Cardiac muscle cell (in vitro differentiated cells and primary cell): ENCODE data around the gene SLC4A8. TPM values are rescaled to one million over a fixed set of nuclear protein-coding genes. Genes with fewer than 3 reads are reported as not detected.
A peak's percentile ranks its signal among the peaks of the same experiment; 100 is the strongest.

ENCODE experiments used
- DNase-seq, 2 donors: peaks; one replicate each; pipeline versions ENCODE4 v3.0.0 to v3.0.0-alpha.2; 2010 to 2017; ENCODE audit warnings: low read depth in 1 of 2, low spot score in 1 of 2
- H3K27ac ChIP-seq: fragments of 200-600 bp; sonication (generic); 2 replicates; pipeline ENCODE4 v1.5.1; 2016
- H3K27me3 ChIP-seq: fragments of 200-600 bp; sonication (generic); 2 replicates; pipeline ENCODE4 v1.6.0; 2016; ENCODE audit warnings: control low read depth
- H3K36me3 ChIP-seq: fragments of 200-600 bp; sonication (generic); 2 replicates; pipeline ENCODE4 v1.5.1; 2016; ENCODE audit warnings: control low read depth
- H3K4me1 ChIP-seq: fragments of 200-600 bp; sonication (generic); 2 replicates; pipeline ENCODE4 v1.8.1; 2017; ENCODE audit warnings: low read depth, mild to moderate bottlenecking, mixed run types
- H3K4me3 ChIP-seq: fragments of 200-600 bp; sonication (generic); 2 replicates; pipeline ENCODE4 v1.5.1; 2016; ENCODE audit warnings: mild to moderate bottlenecking
- H3K9me3 ChIP-seq: fragments of 200-600 bp; sonication (generic); 2 replicates; pipeline ENCODE4 v1.5.1; 2017; ENCODE audit warnings: low read depth, mild to moderate bottlenecking, control low read depth
- polyA plus RNA-seq: library from polyadenylated mRNA; unstranded; fragments of >200 nt; fragmentation: Nextera tagmentation; extraction: Ambion mirVana; gene quantifications from 2 replicates; pipeline ENCODE4 v1.2.1, GENCODE V29; 2016
- total RNA-seq: library from RNA; depleted of rRNA; stranded (reverse); fragments of >200 nt; gene quantifications from 2 replicates; pipeline ENCODE4 v1.2.3, GENCODE V29; 2016
- TF ChIP-seq, protein P1 (sequence below): IDR thresholded peaks from 2 replicates; pipeline ENCODE4 v1.5.1; 2012; ENCODE audit warnings: low read depth, mild to moderate bottlenecking, low read length

The SLC4A8 gene
- total RNA-seq (3.5 and 4.9 TPM in 2 replicates), polyA plus RNA-seq (1.9 and 9.8 TPM in 2 replicates)

DNA sequence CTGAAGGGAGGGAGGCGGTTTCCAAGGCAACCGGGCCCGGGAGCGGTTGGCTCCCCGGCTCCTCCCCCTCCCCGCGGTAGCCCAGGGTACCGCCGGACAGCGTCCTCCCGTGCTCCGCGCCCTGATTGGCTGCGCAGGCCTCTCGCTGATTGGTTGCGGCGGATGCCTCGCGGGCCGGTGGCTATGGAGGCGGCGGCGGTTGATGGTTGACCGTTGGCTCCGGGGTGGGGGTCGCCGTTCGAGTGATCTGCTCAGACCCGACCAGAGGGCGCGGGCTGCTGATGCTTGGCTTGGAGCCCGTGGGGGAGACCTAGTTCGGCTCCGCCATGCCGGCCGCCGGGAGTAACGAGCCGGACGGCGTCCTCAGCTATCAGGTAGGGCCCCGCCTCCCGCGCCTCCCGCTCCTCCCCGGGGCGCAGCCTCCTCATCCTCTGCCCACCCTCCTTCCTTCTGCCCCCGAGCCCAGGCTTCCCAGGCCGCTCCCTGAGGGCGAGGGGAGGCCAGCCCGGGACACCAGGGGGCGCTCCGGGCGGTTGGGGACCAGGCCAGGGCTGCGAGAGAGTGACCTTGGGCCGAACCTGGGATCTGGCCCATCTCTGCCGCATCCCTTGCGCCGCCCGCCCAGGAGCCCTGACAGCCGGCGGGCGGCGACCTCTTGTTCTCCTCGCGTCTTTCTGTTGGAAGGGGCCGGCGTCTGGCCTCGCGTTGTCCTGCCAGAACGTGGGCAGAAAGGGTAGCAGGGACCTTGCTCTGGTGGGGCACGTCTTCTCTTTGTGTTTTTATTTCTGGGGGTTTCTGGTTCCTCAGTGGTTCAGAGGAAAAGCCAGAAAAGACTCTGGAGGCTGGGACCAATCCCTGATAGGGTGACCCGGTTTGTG, at the start of gene SLC4A8:
Gene SLC4A8 (plus strand): TSS at position 170 of the 878 bp plus-strand sequence. CDS start 157 bp downstream, at position 327.
- no peaks in the 10 kb centered on the region for H3K27me3 ChIP-seq
- H3K9me3 ChIP-seq, result no peaks in the 10 kb centered on the region
- no peaks in the 10 kb centered on the region for H3K36me3 ChIP-seq
- H3K4me3 ChIP-seq, result peak within 1 kb of the TSS; percentile 58
- peaks cover 5% of the 10 kb centered on the region for H3K4me1 ChIP-seq
- DNase-seq, result peak; percentile 85 to 98
- TF ChIP-seq, protein P1, sequence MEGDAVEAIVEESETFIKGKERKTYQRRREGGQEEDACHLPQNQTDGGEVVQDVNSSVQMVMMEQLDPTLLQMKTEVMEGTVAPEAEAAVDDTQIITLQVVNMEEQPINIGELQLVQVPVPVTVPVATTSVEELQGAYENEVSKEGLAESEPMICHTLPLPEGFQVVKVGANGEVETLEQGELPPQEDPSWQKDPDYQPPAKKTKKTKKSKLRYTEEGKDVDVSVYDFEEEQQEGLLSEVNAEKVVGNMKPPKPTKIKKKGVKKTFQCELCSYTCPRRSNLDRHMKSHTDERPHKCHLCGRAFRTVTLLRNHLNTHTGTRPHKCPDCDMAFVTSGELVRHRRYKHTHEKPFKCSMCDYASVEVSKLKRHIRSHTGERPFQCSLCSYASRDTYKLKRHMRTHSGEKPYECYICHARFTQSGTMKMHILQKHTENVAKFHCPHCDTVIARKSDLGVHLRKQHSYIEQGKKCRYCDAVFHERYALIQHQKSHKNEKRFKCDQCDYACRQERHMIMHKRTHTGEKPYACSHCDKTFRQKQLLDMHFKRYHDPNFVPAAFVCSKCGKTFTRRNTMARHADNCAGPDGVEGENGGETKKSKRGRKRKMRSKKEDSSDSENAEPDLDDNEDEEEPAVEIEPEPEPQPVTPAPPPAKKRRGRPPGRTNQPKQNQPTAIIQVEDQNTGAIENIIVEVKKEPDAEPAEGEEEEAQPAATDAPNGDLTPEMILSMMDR, result peak; percentile 84
- no peak within 1 kb of the TSS for H3K27ac ChIP-seq

DNA sequence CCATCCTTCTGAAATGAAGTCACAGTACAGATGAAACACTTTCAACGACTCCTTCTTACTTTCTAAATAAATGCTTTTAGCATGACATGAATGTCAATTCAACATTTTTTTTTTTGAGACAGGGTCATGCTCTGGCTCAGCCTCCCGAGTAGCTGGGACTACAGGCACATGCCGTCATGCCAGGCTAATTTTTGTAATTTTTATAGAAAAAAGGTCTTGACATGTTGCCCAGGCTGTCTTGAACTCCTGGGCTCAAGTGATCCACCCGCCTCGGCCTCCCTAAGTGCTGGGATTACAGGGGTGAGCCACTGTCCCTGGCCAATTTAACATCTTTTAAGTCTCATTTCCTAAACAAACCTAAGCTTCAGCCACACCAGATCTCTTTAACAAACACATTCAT, 49.8 kb upstream of the SLC4A8 start:
- DNase-seq, result no peak
- no peak overlapping the region for H3K27ac ChIP-seq
- no peaks in the 10 kb centered on the region for H3K9me3 ChIP-seq
- TF ChIP-seq, protein P1, result no peak
- H3K36me3 ChIP-seq, result no peaks in the 10 kb centered on the region
- no peak overlapping the region for H3K4me3 ChIP-seq
- H3K27me3 ChIP-seq, result no peaks in the 10 kb centered on the region
- peaks cover 8% of the 10 kb centered on the region for H3K4me1 ChIP-seq

DNA sequence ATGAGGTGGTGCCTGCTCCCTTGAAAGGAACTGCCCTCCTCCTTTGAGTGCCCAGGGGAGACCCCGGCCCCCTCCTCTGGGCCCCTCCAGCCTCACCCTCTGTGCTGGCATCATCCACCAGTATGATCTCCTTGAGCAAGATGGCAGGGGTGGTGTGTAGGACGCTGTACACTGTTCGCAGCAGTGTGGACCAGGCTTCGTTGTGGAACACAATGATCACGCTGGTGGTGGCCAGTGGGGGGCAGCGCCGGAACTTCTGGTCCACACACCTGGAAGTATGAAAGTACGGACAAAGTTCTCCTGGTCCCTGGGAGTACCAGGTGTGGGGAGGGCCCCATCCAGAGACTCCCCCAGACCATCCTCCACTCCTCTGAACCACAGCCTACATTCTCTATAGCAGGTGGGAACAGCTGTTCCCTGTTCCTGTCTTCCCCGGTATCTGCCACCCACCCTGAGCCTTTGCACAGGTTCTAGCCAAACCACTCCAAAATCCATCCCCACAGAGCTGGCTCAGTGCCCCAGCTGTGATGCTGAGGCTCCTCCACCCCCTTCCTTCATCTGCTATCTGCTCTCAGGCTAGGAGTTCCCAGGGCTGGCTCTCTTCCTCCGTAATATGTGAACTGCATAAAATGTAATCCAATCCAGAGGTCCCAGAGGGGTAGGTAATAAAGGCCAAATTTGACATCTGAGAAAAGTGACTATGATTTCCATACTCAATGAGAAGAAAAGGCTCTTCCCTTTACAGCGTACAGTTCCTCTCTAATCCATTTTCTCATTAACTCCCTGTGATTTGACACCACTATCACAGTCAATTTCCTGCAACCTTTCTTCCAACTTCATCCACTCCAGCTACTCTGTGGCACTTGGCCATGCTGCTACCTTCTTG, 47.3 kb upstream of the SLC4A8 start:
- Histone ChIP-seq H3K36me3 (no peaks in the 10 kb centered on the region), H3K4me1 (peaks cover 5% of the 10 kb centered on the region), H3K9me3 (no peaks in the 10 kb centered on the region), H3K4me3 (no peak overlapping the region), H3K27ac (no peak overlapping the region), H3K27me3 (no peaks in the 10 kb centered on the region)
- TF ChIP-seq, protein P1, result no peak
- DNase-seq, result peak in 1 of 2 donors; percentile 51

DNA sequence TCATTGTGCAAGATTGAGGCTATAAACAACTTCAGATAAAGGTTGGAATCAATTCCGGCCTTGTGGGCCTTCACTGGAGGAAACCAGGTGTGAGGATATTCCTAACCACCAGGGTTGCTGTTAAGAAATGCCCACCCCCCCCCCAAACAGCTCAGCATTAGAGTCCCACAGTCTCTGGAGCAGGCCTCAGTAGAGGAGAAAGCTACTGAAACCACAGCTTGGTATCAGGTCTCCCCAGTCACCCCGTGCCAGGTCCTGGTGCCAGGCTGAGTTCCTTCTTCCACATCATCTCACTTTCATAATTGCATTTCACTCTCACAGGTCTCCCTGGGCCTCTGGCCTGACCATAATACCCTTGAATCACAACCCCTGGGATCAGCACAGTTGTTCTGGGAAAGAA, 45.9 kb upstream of the SLC4A8 start:
- Histone ChIP-seq H3K9me3 (no peaks in the 10 kb centered on the region), H3K36me3 (no peaks in the 10 kb centered on the region), H3K27me3 (no peaks in the 10 kb centered on the region), H3K4me1 (peaks cover 5% of the 10 kb centered on the region), H3K27ac (no peak overlapping the region), H3K4me3 (no peak overlapping the region)
- TF ChIP-seq, protein P1, result no peak
- no peak for DNase-seq

DNA sequence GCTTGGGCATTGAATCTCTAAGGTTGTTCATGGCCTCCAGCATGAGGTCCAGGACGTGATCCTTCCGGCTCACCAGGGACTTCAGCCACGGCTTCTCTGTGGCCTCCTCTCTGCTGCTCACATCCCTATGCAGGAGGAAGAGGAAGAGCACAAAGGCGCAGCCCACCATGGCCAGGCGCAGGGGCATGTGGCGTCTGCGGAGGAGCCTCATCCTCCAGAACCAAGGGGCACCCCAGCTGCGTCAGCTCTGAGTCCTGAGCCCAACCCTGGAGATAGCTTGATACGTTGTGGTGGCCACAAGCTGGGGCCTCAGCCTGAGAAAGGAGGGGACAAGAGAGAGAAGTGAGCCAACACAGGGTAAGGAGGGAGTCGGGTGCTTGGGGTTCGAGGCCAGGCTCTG, 45.1 kb upstream of the SLC4A8 start:
- no peak overlapping the region for H3K4me3 ChIP-seq
- TF ChIP-seq, protein P1, result no peak
- H3K36me3 ChIP-seq, result no peaks in the 10 kb centered on the region
- DNase-seq, result no peak
- no peak overlapping the region for H3K27ac ChIP-seq
- peaks cover 5% of the 10 kb centered on the region for H3K4me1 ChIP-seq
- no peaks in the 10 kb centered on the region for H3K9me3 ChIP-seq
- H3K27me3 ChIP-seq, result no peaks in the 10 kb centered on the region
